ENCODE results near the gene WHRN.

WHRN gene

GRCh38 chr9:114417511-114417910 lies 87.8 kb downstream of the WHRN start:
- no peak for DNase-seq (ENCODE audit: low spot score)

DNA sequence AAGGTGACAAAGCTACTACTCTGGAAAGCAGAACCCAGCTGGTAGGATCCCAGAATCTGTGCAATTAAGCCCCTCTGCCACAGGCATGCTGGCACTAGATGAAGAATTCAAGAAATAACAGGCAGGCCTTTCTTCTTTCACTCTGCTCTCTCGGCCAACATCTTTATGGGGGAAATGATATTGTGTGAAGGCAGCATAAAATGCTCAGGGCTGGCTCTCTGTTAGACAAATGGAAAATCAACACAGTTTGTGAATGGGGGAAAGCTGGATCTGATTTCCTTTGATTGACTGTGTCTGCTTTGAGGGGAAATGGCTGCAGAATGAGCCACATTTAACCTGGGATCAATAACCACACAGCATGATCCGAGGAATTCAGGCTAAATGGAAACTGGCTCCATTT lies 88.4 kb downstream of the WHRN start:
- no peak for DNase-seq (ENCODE audit: low spot score)

DNA sequence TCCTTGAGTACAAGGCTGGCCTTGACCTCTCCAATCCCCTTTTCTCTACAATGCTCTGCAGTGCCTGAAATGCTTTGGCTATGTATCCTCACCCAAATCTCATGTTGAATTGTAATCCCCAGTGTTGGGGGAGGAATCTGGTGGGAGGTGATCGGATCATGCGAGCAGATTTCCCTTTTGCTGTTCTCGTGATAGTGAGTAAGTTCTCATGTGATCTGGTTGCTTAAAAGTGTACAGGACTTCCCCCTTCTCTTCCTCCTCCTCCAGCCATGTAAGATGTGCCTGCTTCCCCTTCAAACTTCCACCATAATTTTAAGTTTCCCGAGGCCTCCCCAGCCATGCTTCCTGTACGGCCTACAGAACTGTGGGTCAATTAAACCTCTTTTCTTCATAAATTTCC lies 89.0 kb downstream of the WHRN start:
- DNase-seq (ENCODE audit: low spot score), result no peak

- no peak for DNase-seq (ENCODE audit: low spot score)
Observed at GRCh38 chr9:114414346-114414745, 90.9 kb downstream of the WHRN start.

DNA sequence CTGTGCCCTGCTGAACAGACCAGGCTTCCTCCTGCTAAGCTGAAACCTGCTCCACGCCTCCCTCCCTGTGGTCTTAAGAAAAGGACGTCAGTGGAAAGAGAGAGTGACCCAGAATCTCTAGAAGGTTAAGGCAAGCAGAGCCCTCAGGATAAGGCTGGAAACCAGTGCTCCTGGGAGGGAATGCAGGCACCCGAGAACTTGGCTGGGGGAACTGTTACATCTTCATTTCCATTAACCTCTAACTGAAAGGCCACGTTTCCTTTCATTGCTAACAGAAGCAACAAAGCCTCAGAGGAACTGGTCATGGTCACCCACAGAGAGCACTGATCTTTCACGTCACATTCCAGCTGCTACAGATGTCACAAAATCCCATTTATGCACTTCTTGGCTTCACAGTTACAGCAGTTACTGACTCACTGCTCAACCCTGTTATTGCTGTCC lies 91.4 kb downstream of the WHRN start:
- DNase-seq (ENCODE audit: low spot score), result no peak

- DNase-seq (ENCODE audit: low spot score), result no peak
Observed at GRCh38 chr9:114412048-114412683, 93.1 kb downstream of the WHRN start.

DNA sequence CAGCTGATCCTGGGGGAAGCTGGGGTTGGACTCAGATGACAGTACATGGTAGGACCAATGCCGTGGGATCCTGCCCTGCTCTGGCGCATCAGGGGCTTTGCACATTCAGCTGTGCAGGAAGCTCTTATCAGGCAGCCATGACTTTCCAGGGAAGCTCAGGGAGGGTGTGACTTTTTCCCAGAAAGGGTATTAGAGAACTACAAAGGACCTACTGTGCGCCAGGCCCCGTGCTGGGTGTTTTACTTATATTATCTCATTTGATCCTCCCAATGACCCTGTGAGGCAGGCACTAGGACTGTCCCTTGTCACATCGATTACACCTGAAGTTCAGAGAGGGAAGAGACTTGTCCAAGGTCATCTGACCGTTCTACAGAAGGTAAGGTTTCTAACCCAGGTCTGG lies 93.8 kb downstream of the WHRN start:
- no peak for DNase-seq (ENCODE audit: low spot score)

DNA sequence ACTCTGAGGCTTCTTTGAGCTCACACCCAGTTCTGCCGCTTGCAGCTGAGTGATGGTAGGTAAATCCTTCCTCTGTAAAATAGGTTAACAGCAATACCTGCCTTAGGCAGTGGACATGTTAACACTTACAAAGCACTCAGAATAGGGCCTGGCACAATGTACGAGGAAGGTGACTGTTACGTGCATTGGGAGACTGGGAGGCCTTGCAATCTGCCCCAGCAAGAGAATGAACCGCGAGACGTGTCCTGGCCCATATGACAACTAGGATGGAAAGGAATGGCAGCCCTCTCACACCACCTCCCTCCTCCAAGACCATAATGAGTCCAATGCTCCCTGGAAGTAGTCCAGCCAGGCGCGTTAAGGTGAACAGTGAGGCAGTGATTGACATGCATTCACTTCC lies 94.4 kb downstream of the WHRN start:
- no peak for DNase-seq (ENCODE audit: low spot score)

DNA sequence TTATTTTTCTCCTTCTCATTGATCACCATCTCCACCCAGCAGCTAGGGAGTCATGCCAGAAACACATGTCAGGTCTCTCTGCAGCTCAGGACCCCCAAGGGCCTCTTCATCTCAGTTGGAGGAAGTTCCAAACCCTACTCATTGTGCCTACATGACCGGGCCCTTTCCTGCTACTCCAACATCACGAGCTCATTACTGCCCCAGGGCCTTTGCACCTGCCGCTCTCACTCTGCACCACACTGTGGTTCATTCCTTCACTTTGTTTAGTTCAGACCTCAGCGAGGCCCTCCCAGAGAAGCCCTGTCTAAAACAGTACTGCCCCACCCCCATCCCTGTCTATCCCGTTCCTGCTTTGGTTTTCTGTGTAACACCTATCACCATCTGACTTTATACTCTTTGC lies 95.4 kb downstream of the WHRN start:
- DNase-seq (ENCODE audit: low spot score), result no peak

DNA sequence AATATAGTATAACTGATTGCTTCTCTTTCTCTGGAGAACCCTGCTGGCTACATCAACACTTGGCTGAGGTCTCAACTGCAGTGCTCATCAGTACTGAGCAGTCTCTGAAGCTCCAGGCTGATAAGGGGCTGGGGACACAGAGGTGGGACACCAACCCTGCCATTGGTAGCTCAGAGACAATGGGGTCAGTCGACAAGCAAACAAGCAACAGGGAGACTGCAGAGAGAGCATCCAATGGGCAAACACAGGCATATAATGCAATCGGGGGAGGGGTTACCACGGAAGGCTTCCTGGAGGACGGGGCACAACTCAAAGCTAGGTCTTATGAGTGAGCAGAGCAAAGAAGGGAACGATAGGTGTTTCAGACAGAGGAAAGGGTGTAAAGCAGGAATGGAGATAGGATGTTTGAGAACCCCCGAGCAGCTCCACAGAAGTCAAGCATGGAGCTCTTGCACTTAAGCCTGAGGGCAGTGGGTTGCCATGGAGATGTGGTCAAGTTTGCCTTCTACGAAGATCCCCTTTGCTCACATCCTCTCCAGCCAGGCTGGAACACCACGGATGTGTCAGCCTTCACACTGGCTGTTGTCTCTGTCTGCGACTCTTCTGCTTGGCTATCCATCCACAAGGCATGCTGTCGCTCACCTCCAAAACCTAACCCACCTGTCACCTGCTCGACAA lies 96.0 kb downstream of the WHRN start:
- DNase-seq (ENCODE audit: low spot score), result no peak

DNA sequence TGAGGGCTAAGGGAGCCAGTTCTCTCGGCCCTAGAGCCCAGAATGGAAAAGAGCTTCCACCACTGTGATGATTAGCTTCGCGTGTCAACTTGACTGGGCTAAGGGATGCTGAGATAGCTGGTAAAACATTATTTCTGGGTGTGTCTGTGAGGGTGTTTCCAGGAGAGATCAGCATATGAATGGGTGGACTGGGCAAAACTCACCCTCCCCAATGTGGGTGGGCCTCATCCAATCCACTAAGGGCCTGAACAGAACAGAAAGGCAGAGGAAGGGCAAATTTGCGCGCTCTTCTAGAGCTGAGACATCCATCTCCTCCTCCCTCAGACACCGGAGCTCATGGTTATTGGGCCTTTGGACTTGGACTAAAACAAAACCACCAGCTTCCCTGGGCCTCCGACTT lies 96.6 kb downstream of the WHRN start:
- no peak for DNase-seq (ENCODE audit: low spot score)

DNA sequence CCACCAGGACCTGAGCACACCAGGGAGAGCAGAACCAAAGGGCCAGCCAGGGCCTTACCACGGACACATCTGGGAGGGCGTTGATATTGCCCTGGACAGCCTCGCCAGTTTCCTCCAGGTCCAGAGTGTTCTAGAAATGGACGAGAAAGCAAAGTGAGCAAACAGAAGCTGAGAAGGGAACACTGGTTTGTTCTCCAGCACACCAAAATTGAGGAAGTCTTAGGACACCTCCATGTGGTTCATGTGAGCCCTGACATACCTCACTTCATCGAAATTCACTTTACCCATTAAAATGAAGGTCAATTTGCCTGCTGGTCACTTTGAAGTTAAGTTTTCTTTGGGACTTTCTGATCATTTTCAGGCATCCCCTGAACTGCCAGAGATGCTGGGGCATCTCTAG lies 97.4 kb downstream of the WHRN start:
- no peak for DNase-seq (ENCODE audit: low spot score)

DNA sequence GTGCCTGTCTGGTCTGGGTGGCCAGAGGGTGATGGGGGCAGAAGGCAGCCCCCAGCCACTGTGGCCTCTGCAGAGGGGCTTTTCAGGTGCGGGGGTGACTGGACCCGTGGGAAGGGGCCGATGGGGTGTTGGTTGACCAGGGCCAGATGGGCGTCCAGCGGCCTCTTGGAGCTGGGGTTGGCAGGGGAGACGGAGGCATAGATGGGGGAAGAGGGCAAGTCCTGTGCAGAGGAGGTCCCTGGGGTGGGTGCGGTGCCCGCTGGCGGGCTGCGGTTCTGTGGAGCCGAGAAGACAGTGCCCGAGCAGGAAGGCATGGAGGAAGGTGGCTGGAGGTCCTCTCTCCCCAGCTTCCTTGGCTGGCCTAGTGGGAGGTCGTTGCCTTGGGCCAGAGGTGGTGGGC lies 98.8 kb downstream of the WHRN start:
- no peak for DNase-seq (ENCODE audit: low spot score)

GRCh38 chr9:114405294-114406034 lies 99.8 kb downstream of the WHRN start:
- DNase-seq (ENCODE audit: low spot score), result peak; percentile 68

- no peak for DNase-seq (ENCODE audit: low spot score)
Observed at GRCh38 chr9:114404531-114404930, 100.7 kb downstream of the WHRN start.

GRCh38 chr9:114403153-114403756 lies 102.0 kb downstream of the WHRN start:
- no peak for DNase-seq (ENCODE audit: low spot score)

DNA sequence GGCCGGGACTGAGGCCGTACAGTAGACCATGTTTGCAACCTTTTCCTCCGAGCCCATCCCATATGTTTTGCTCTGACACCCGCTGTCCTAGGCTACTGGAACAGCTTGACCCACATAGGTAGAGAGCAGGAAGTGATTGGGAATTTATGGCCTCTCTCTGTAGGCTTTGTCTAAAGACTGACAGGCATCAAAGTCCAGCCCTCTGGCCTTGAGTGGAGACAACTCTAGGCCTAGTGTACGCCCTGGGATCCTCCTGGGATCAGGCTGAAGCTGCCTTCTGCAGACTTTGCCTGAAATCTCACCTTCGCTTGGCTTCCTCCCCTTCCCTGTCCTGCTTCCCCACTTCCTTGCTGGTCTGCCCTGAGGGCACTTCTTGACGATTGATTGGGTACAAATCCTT lies 103.9 kb downstream of the WHRN start:
- no peak for DNase-seq (ENCODE audit: low spot score)

- no peak for DNase-seq (ENCODE audit: low spot score)
Observed at GRCh38 chr9:114400772-114401171, 104.5 kb downstream of the WHRN start.

DNA sequence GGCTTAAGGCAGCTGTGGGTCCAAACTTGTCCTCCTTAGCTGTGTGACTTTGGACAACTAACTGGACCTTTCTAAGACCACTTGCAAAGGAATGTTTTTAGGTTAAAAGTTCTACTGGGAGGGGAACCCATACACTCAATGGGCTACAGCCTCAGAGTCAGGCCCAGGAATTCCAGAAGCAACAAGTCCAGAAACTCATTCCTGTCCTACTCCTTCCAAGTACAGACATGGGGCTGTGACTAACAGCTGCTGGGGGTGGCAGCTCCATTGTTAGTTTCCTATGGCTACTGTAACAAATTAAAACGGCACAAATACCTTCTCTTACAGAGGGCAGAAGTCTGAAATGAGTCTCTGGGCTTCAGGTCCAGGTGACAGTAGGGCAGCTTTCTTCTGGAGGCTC lies 105.1 kb downstream of the WHRN start:
- DNase-seq (ENCODE audit: low spot score), result no peak

DNA sequence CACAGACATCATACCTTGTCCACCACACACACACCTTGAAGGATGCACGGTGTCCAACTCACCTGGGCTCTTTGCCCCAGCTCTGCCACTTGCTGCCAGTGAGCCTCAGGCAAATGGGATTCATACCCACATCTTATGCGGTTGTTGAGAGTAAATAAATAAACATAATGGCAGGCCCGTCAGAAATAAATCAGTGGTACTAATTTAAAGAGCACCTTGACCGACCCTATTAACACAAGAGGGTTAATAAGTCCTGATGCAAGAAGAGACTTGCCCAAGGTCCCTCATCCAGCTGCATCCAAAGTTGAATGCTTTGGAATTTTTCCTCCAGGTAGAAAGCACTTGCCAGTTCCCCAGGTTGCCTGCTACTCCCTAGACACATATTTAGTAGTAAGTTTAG lies 105.9 kb downstream of the WHRN start:
- no peak for DNase-seq (ENCODE audit: low spot score)

DNA sequence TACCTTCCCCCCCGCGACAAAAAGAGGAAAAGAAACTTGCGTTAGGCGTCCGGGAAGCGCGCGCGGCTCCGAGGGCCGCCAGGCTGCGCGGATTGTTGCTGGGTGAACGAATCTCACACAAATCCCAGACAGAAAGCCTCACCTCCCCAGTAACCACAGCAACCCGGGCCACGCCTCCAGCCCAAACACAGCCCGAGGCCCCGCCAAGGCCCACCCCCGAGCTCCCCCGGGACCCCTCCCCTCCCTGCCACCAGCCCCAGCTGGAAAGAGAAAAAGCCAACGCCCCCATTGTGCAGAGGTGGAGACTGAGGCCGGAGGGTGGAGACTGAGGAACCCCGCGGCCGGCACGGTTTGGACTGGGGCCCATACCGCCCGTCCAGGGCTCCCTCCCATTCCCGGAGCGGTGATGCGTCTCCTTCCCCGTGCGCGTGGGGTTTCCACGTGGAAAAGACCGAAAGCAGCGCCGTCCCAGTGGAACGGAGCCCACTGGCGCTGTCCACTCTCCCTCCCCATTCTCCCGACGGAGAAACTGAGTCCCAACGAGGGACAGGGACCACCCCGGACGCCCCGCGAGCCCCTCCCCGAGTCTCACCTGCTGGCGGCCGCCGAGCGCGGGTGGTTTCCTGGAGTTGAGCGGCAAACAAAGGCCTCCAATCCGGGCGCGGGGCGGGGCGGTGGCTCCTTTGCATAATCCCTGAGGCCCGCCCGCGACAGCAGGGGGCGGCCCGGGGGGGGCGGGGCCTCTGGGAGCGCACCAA lies 107.2 kb downstream of the WHRN start:
- peak; percentile 86 for DNase-seq (ENCODE audit: low spot score)

- no peak for DNase-seq (ENCODE audit: low spot score)
Observed at GRCh38 chr9:114397219-114397847, 107.9 kb downstream of the WHRN start.
